HEK293T (cell line): ENCODE data around the gene MCEMP1.

Experiments used
- FOXA1 ChIP-seq: fragments of 450-650 bp; IDR thresholded peaks from 2 replicates; pipeline ENCODE4 v1.6.1; 2016; ENCODE audit warnings: mild to moderate bottlenecking
- FOXK2 ChIP-seq: fragments of 450-650 bp; IDR thresholded peaks from 2 replicates; pipeline ENCODE4 v1.6.1; 2016; ENCODE audit warnings: mild to moderate bottlenecking
- L3MBTL2 ChIP-seq: fragments of 450-650 bp; conservative IDR thresholded peaks from 2 replicates; pipeline ENCODE4 v1.6.1; 2016; ENCODE audit warnings: mild to moderate bottlenecking
- SUZ12 ChIP-seq: fragments of 450-650 bp; IDR thresholded peaks from 2 replicates; pipeline ENCODE4 v1.6.1; 2016; ENCODE audit warnings: mild to moderate bottlenecking
- TARDBP ChIP-seq: fragments of 450-650 bp; IDR thresholded peaks from 2 replicates; pipeline ENCODE4 v1.6.1; 2016

DNA sequence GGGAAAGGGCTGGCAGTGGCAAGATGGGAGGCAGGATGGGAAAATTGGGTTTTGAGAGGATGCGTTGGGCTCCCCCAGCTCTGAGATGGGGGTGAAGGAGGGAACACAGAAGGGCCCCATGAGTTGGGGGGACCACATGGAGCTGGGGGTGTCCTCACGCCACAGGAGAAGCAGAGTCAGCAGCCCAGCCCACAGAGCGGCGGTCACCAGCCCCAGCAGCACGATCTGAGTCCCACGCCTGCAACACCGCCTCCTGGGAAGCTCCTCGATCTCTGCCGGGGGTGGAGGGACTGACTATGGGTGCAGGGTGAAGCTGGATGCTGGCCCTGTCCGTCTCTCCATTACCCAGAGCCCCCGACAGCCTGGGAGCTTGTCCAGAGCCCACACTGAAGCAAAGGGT, 21.7 kb downstream of the MCEMP1 start:
- TF ChIP-seq L3MBTL2 = no peak
- TF ChIP-seq FOXA1 = no peak
- TF ChIP-seq SUZ12 = no peak
- TF ChIP-seq TARDBP = no peak
- TF ChIP-seq FOXK2 = no peak
